H1 (cell line): Measurements from ENCODE around the gene DLEC1. TPM values are rescaled to one million over a fixed set of nuclear protein-coding genes. Genes with fewer than 3 reads are reported as not detected.

Experiments used
- HDAC2 ChIP-seq, 2 experiments: fragments of 300-600 bp in 1 of 2; sonication (generic) in 1 of 2; IDR thresholded peaks; 2 replicates each; pipeline ENCODE4 v1.6.1; 2011 to 2012; ENCODE audit warnings: low read depth in 2 of 2, low read length in 2 of 2, mild to moderate bottlenecking in 2 of 2, moderate library complexity in 2 of 2, borderline replicate concordance in 1 of 2, inconsistent platforms in 1 of 2
- HDAC6 ChIP-seq: IDR thresholded peaks from one replicate; pipeline ENCODE4 v1.7.1; 2012; ENCODE audit warnings: low read depth, mild to moderate bottlenecking, inconsistent platforms, low read length, moderate library complexity
- POLR2A ChIP-seq, 2 experiments: IDR thresholded peaks; 1 replicate in 1 of 2; 2 replicates in 1 of 2; pipeline ENCODE4 v1.6.1; 2011; ENCODE audit warnings: low read depth in 2 of 2, low read length in 2 of 2, mild to moderate bottlenecking in 2 of 2; ENCODE audit errors: control extremely low read depth in 1 of 2
- POU5F1 ChIP-seq: IDR thresholded peaks from 2 replicates; pipeline ENCODE4 v1.6.1; 2011; ENCODE audit warnings: low read depth, mild to moderate bottlenecking, low read length, moderate library complexity
- RFX5 ChIP-seq: IDR thresholded peaks from 2 replicates; pipeline ENCODE4 v1.6.1; 2011; ENCODE audit warnings: low read depth, low read length, improper control_type of control experiment, borderline replicate concordance
- RNF2 ChIP-seq: fragments of 200-900, 300-1000 bp; sonication (generic); IDR thresholded peaks from 2 replicates; pipeline ENCODE4 v1.7.1; 2016; ENCODE audit warnings: borderline replicate concordance, low read depth, mild to moderate bottlenecking, antibody characterized with exemption, low read length; ENCODE audit not compliant: poor library complexity, severe bottlenecking; ENCODE audit errors: missing control alignments
- SAP30 ChIP-seq: fragments of 300-600 bp; sonication (generic); IDR thresholded peaks from 2 replicates; pipeline ENCODE4 v1.7.1; 2012; ENCODE audit warnings: low read length, moderate library complexity, mild to moderate bottlenecking, inconsistent platforms; ENCODE audit not compliant: insufficient read depth, insufficient replicate concordance
- SIRT6 ChIP-seq: IDR thresholded peaks from one replicate; pipeline ENCODE4 v1.7.1; 2012; ENCODE audit warnings: low read length, inconsistent platforms
- TBP ChIP-seq: IDR thresholded peaks from 2 replicates; pipeline ENCODE4 v1.6.1; 2011; ENCODE audit warnings: low read depth, low read length, improper control_type of control experiment
- polyA plus RNA-seq, 7 experiments: library from polyadenylated mRNA; depleted of rRNA in 3 of 7; stranded (reverse) in 5 of 7; unstranded in 2 of 7; fragments of >200 nt in 5 of 7; fragments of 200-250 nt in 2 of 7; gene quantifications; 1 replicate in 5 of 7; 2 replicates in 1 of 7; 4 replicates in 1 of 7; pipeline versions ENCODE4 v1.2.1 to v1.2.3, GENCODE V29; 2011 to 2013; ENCODE audit warnings: missing spikeins in 2 of 7, mixed read lengths in 2 of 7
- total RNA-seq: library from RNA; stranded (reverse); fragmentation: NEBNext Ultra II Directional; extraction: Animal tissue kit (Norgen Biotek cat#: 25700); gene quantifications from 2 replicates; pipeline ENCODE4 v1.2.1, GENCODE V29; 2021
- TF ChIP-seq, protein P1 (sequence below): fragments of 300-600 bp; sonication (generic); IDR thresholded peaks from 2 replicates; pipeline ENCODE4 v1.7.1; 2012; ENCODE audit warnings: low read length, moderate library complexity, mild to moderate bottlenecking, inconsistent platforms; ENCODE audit not compliant: insufficient replicate concordance
- TF ChIP-seq, protein P2 (sequence below): IDR thresholded peaks from 2 replicates; pipeline ENCODE4 v1.6.1; 2012; ENCODE audit warnings: inconsistent platforms

DLEC1 gene
- total and polyA plus RNA-seq, 2 of the 8 experiments (the other 6 are each of a cell fraction or from before 2014, with no cell fraction given) = 0.26 to 0.76 TPM

DNA sequence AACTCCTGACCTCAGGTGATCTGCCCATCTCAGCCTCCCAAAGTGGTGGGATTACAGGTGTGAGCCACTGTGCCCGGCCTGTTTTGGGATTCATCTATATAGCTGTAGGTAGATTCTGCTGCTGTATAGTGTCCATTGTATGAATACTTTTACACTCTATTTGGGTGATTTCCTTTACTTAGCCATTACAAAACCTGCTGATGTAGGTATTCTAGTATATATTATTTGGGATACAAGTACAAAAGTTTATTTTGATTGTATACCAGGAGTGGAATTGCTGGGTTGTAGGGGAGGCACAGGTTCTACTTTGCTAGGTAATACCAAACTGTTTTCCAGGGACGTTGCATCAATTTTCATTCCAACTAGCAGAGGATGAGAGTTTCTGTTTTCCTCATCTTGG lies 116.8 kb downstream of the DLEC1 start (continued):
- TF ChIP-seq HDAC2 (IDR thresholded peaks at IDR 0.05; ENCODE audit: borderline replicate concordance in 1 of 2, low read depth in 2 of 2, low read length in 2 of 2) (no peak), HDAC6 (no peak), POU5F1 (no peak), SAP30 (no peak), RNF2 (no peak), SIRT6 (no peak), POLR2A (IDR thresholded peaks at IDR 0.05; ENCODE audit: control extremely low read depth in 1 of 2, low read depth in 2 of 2, low read length in 2 of 2) (no peak), RFX5 (no peak), TBP (no peak)
- TF ChIP-seq, protein P1, sequence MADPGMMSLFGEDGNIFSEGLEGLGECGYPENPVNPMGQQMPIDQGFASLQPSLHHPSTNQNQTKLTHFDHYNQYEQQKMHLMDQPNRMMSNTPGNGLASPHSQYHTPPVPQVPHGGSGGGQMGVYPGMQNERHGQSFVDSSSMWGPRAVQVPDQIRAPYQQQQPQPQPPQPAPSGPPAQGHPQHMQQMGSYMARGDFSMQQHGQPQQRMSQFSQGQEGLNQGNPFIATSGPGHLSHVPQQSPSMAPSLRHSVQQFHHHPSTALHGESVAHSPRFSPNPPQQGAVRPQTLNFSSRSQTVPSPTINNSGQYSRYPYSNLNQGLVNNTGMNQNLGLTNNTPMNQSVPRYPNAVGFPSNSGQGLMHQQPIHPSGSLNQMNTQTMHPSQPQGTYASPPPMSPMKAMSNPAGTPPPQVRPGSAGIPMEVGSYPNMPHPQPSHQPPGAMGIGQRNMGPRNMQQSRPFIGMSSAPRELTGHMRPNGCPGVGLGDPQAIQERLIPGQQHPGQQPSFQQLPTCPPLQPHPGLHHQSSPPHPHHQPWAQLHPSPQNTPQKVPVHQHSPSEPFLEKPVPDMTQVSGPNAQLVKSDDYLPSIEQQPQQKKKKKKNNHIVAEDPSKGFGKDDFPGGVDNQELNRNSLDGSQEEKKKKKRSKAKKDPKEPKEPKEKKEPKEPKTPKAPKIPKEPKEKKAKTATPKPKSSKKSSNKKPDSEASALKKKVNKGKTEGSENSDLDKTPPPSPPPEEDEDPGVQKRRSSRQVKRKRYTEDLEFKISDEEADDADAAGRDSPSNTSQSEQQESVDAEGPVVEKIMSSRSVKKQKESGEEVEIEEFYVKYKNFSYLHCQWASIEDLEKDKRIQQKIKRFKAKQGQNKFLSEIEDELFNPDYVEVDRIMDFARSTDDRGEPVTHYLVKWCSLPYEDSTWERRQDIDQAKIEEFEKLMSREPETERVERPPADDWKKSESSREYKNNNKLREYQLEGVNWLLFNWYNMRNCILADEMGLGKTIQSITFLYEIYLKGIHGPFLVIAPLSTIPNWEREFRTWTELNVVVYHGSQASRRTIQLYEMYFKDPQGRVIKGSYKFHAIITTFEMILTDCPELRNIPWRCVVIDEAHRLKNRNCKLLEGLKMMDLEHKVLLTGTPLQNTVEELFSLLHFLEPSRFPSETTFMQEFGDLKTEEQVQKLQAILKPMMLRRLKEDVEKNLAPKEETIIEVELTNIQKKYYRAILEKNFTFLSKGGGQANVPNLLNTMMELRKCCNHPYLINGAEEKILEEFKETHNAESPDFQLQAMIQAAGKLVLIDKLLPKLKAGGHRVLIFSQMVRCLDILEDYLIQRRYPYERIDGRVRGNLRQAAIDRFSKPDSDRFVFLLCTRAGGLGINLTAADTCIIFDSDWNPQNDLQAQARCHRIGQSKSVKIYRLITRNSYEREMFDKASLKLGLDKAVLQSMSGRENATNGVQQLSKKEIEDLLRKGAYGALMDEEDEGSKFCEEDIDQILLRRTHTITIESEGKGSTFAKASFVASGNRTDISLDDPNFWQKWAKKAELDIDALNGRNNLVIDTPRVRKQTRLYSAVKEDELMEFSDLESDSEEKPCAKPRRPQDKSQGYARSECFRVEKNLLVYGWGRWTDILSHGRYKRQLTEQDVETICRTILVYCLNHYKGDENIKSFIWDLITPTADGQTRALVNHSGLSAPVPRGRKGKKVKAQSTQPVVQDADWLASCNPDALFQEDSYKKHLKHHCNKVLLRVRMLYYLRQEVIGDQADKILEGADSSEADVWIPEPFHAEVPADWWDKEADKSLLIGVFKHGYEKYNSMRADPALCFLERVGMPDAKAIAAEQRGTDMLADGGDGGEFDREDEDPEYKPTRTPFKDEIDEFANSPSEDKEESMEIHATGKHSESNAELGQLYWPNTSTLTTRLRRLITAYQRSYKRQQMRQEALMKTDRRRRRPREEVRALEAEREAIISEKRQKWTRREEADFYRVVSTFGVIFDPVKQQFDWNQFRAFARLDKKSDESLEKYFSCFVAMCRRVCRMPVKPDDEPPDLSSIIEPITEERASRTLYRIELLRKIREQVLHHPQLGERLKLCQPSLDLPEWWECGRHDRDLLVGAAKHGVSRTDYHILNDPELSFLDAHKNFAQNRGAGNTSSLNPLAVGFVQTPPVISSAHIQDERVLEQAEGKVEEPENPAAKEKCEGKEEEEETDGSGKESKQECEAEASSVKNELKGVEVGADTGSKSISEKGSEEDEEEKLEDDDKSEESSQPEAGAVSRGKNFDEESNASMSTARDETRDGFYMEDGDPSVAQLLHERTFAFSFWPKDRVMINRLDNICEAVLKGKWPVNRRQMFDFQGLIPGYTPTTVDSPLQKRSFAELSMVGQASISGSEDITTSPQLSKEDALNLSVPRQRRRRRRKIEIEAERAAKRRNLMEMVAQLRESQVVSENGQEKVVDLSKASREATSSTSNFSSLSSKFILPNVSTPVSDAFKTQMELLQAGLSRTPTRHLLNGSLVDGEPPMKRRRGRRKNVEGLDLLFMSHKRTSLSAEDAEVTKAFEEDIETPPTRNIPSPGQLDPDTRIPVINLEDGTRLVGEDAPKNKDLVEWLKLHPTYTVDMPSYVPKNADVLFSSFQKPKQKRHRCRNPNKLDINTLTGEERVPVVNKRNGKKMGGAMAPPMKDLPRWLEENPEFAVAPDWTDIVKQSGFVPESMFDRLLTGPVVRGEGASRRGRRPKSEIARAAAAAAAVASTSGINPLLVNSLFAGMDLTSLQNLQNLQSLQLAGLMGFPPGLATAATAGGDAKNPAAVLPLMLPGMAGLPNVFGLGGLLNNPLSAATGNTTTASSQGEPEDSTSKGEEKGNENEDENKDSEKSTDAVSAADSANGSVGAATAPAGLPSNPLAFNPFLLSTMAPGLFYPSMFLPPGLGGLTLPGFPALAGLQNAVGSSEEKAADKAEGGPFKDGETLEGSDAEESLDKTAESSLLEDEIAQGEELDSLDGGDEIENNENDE = no peak
- TF ChIP-seq, protein P2, sequence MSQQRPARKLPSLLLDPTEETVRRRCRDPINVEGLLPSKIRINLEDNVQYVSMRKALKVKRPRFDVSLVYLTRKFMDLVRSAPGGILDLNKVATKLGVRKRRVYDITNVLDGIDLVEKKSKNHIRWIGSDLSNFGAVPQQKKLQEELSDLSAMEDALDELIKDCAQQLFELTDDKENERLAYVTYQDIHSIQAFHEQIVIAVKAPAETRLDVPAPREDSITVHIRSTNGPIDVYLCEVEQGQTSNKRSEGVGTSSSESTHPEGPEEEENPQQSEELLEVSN = no peak
